ENCODE measurements around the gene LRIG1.
"Not testable (repeated sequence)": the region's sequence is repeated elsewhere in the genome, so short reads cannot be mapped to it uniquely, and the experiment has no call there.

The LRIG1 gene

GRCh38 chr3:66425576-66426114, 75.2 kb downstream of the LRIG1 start:
- no peak for DNase-seq (ENCODE audit: low read depth in 1 of 2, low spot score in 1 of 2)

DNA sequence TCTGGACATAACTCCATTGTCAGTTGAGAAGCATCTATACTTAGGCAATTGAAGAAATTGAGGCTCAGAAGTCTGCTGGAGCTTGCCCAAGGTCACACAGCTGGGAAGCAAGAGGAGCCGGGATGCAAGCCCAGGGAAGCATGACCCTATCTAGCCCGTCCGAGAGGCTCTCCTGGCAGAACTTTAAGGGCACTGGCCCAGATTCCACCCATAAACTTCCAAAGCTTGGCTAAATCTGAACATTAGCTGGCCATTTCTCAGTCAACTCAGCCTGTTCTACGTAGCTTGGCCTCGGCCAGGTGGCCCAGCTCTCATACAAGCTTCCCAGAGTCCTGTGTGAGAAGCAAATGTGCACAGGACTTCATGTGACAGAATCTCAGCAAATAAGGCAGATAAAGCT, 75.8 kb downstream of the LRIG1 start:
- no peak for DNase-seq (ENCODE audit: low read depth in 1 of 2, low spot score in 1 of 2)

DNA sequence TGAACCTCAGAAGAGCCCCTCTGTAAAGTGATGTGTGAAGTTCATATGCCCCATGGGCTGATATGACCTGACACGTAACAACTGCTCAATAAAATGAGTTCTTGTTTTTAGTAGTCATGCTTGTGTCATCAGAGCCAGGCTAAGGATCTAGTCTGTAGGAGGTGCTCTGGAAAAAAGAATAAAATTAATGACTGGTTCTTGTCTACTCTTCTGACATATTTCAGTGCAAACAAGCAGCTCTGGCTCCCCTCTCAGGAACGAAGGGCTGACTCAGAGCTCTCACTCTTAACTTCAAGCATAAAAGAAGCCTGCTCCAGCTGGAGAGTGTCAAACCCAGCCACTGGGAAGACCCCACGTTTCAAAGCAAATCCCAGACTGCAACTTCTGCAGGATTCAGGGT, 77.0 kb downstream of the LRIG1 start:
- DNase-seq (ENCODE audit: low read depth in 1 of 2, low spot score in 1 of 2): no peak

DNA sequence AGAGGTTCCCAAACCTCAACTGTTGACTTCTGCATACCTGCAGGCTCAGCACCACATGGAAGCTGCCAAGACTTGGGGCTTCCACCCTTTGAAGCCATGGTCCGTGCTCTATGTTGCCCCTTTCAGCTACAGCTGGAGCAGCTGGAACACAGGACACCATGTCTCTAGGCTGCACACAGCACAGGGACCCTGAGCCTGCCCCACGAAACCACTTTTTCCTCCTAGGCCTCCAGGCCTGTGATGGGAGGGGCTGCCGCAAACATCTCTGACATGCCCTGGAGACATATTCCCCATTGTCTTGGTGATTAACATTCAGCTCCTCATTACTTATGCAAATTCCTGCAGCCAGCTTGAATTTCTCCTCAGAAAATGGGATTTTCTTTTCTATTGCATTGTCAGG, 78.9 kb downstream of the LRIG1 start:
- not testable (repeated sequence) for DNase-seq (ENCODE audit: low read depth in 1 of 2, low spot score in 1 of 2)

DNA sequence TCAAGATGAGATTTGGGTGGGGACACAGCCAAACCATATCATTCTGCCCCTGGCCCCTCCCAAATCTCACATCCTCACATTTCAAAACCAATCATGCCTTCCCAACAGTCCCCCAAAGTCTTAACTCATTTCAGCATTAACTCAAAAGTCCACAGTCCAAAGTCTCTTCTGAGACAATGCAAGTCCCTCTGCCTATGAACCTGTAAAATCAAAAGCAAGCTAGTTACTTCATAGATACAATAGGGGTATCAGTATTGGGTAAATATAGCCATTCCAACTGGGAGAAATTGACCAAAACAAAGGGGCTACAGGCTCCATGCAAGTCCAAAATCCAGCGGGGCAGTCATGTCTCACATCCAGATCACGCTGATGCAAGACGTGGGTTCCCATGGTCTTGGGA, 79.7 kb downstream of the LRIG1 start:
- DNase-seq (ENCODE audit: low read depth in 1 of 2, low spot score in 1 of 2): not testable (repeated sequence)

GRCh38 chr3:66419036-66419435, 81.8 kb downstream of the LRIG1 start:
- no peak for DNase-seq (ENCODE audit: low read depth in 1 of 2, low spot score in 1 of 2)

DNA sequence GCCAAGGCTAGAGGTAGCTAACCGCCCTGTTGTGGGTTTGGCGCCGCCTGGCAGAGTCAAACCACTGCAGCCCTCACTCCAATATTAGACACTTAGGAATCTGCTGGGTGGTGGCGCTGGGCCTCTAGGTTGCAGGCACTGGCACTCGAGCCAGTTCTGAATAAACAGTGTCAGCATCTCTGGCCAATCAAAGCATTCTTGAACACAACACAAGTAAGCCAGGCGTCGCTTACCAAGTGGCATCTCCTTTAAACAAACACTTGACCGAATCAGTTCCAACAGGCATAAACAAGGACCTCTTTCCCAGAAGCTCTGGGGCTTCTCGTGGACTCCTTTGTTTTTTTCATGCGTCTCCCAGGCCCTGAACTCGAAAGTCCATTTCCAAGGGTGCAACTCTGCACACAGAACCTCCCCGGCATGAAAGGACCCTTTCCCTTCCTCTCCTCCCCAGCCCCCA, 82.3 kb downstream of the LRIG1 start:
- DNase-seq (ENCODE audit: low read depth in 1 of 2, low spot score in 1 of 2): no peak

DNA sequence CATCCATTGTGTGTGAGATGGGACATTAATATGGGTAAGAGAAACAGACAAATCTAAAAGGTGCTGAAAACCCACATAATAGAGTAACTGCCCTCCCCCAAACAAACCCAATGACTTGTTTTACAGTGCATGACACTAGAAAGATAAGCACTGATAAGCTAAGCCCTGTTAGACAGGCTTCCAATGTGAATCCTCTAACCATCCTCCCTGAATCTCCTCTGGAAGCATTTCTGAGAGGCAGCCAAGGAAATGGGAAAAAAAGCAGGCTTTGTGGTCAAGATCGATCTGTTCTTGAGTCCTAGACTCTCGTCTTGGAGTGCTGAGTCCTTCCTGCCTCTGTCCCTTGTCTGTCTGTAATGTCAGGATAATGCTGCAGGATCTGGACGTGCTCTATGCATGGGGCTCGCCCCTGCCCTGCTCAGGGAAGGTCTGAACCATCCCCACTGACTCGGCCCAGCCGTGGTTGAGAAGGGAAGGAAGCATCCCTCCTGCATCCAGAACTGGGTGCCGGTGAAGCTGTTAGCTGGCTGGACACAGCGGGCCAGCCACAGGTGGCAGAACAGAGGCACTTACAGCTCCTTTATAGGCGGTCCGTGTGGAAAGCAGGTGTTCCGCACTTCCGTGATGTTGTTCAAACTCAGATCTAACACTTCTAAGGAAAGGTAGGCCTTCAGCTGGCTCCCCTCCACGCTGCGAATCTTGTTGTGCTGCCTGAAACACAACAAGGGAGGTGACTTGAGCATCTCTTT, 84.1 kb downstream of the LRIG1 start:
- no peak for DNase-seq (ENCODE audit: low read depth in 1 of 2, low spot score in 1 of 2)

GRCh38 chr3:66415867-66416428, 84.9 kb downstream of the LRIG1 start:
- no peak for DNase-seq (ENCODE audit: low read depth in 1 of 2, low spot score in 1 of 2)

GRCh38 chr3:66414846-66415245, 86.0 kb downstream of the LRIG1 start:
- no peak for DNase-seq (ENCODE audit: low read depth in 1 of 2, low spot score in 1 of 2)

DNA sequence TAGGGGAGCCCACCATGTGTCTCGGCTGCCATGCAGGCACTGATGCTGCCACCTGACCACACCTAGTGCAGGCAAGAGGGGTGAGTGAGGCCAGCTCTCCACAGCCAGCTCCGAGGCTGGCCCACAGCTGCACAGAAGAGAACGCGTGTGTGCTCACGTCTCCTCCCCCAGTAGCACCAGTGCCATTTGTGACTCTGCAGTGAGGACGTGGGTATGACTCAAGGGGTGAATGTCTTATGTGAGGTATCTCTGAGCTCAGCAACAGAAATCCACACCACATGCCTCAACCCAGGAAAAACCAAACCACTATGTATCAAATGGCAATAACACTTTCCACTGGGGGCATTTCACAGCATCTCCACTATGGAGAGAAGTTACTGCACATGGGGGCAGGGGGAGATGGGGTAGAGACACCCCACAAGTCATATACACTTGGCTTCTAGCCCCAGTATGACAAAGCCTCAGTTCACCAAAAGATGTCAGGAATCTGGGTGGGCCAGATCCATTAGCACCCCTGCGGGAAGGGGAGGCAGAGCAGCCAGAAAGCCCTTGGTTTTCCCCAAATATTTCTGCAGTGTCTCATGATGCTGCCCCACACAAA, 87.6 kb downstream of the LRIG1 start:
- DNase-seq (ENCODE audit: low read depth in 1 of 2, low spot score in 1 of 2): no peak

DNA sequence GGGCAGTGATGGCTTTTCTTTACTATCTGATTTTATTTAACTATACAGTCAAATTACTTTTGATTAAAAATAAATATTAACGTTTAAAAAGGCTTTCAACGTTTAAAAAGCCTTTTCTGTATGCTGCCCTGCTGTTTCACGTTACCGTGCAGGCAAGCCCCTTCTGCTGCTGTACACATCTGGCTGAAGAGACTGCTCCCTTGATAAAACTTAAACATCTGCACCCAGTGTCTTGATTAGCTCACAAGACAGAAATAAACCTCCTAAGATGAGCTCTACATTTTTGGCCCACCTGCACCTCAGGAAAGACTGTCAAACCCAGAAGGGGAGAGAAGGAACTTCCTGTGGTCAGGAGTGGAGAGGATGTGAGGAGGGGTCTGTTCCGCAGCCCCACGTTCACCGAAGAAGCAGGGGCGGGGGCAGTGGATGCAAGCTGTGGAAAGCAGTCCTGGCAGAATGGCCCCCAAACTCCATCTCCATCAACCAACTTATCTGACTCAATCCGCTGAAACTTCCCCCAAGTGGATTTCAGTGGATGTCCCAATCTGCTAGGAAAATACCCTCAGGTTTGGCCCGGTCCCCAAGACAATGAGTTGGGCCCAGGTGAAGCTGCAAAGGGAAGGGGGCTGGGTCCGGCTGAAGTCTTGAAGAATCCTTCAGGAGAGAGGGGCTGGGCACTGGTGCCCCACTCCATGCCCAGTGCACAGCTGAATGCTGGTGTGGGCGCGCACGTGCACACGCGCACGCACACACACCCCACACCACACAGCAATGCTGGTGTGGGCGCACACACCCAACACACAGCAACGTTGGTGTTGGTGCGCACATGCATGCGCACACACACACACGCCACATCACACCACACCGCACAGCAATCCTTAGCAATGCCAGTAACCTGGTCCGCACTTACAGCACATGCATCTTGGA, 88.6 kb downstream of the LRIG1 start:
- DNase-seq (ENCODE audit: low read depth in 1 of 2, low spot score in 1 of 2): no peak

DNA sequence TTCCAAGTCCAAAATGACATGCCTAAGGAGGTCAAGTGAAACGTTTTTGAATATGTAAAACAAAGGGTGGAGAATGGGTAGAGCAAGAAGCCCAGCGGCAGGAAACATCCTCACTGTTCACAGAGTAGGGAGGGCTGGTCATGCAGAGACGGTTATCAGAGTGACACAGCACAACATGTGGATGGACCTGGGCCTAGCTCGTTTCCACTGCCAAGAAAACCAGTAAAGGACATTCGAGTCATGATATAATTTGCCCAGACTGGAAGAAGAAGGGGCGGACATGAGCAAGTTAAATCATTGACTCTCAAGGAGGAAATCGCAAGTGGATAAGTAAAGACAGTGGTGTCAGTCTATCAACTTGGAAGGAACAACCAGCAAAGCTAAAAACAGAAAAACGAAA, 89.3 kb downstream of the LRIG1 start:
- no peak for DNase-seq (ENCODE audit: low read depth in 1 of 2, low spot score in 1 of 2)

DNA sequence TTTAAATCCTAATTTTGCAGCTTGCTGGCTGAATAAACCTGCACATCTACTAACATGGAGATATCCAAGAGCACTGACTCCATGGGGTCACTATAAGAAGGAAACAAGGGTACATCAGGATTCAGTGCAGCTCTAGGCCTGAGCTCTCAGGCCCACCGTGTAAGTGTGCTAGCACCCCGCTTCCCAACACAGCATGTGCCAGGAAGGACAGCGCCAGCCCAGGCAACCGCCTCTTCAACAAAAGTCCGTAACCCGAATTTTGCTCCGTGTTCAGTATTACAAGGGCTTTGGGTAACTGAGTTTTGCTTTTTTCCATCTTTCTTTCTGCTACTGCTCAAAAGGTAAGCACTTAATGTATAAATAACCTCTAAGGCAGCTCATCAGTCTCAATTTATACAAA, 89.8 kb downstream of the LRIG1 start:
- DNase-seq (ENCODE audit: low read depth in 1 of 2, low spot score in 1 of 2): no peak

DNA sequence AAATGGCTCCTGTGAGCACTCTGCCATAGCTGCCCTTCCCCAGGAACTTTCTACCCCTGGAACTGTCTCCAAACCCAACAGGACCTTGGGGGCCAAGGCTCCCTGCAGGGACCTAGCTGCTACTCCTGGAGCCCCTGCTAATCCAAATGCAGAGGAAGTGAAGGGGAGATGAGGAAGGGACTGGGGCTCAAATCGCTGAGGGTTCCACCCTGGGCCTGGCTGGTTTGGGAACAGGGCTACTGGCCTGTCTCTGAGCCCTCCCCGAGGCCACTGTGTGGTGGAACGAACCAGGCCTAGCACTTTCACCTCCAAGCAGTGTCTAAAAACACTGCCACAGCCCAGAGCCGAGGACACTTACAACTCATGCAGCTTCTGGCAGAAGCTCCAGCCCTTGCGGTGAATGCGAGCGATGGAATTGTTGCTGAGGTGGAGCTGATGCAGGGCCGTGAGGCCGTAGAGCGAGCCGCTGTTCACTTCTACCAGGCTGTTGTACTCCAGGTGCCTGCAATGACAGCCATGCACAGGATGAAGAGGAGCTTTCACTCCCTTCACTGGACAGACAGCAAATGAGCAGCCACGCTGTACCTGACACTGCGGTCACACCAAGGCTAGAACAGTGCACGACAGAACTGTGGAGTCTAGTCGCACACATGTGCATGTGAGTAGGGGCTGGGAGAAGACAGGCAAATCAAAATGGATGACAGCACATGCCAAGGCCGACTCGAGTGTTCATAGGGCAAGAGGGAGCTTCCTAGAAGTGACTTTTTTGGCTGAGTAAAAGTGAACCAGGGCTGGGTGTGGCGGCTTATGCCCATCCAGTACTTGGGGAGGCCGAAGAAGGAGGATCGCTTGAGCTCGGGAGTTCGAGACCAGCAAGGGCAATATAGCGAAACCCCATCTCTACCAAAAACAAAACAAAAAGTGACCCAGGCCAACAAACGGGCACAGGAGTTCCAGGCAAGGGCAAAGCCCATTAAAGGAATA, 90.8 kb downstream of the LRIG1 start:
- no peak for DNase-seq (ENCODE audit: low read depth in 1 of 2, low spot score in 1 of 2)

DNA sequence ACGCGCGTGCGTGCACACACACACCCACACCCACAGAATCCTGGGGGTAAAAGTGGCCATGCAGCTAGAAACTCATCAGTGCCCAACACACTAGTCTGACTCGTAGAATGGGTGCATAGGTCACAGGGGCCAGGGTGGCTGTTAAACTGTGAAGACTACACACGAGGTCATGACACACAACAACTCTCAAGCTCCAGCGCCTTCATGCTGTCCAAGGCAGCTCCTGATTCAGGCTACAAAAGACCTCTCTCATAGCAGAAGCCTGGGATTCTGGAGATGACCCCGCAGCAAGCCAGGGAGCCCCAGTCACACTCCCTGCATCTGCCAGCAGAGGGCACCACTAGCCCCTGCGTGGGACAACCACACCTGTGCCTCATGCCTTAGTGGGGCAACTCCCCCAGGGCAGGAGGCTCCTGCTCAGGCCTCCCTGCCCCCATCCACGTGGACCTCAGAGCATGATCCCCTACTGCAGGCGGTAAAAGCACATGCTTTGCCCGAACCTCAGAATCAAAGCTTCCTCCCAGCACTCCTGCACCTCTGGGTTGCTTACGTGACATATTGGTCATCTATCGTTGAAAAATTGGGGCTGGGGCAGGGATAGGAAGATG, 93.1 kb downstream of the LRIG1 start:
- DNase-seq (ENCODE audit: low read depth in 1 of 2, low spot score in 1 of 2): peak; percentile 56 to 64

GRCh38 chr3:66406831-66407610, 93.8 kb downstream of the LRIG1 start:
- DNase-seq (ENCODE audit: low read depth in 1 of 2, low spot score in 1 of 2): no peak

DNA sequence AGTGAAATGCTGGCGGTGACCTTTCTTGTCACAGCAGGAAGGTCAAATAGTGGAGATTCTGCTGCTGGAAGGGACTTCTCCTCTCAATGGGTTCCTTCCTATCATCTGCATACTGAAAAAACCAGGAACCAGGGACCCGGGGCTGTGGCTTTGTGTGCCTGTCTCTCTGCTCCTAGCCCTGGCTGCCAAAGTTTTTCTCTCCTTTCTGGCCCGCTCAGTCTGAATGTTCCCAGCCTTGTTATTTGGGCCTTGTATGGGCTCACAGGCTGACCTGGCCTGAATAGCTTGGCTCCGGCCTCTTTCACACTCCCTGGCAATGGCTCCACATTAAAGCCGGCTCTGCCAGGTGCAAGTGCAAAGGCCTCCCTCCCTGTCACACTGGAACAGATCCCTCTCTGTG, 94.7 kb downstream of the LRIG1 start:
- no peak for DNase-seq (ENCODE audit: low read depth in 1 of 2, low spot score in 1 of 2)

DNA sequence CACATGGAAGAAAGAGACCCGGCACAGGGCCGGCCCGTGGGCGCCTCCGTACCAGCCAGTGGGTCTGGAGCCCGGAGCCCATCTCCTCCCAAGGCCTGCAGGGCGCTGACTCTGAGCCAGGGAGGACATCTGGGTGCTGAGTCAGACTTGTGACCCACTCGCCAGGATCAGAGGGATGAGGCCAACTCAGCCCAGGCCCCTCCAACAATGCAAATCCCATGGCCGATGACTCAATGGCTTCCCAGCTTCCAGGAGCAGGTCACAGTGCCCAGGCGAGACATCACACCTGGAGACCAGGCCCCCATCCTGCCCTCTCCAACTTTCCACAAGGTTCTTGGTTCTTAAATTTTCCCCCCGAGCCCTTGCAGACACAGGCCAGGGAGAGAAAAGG, 95.1 kb downstream of the LRIG1 start:
- DNase-seq (ENCODE audit: low read depth in 1 of 2, low spot score in 1 of 2): no peak
